K562 (cell line): ENCODE data around the gene SYNGR3. TPM values are rescaled to one million over a fixed set of nuclear protein-coding genes. Genes with fewer than 3 reads are reported as not detected.

Experiments
- ARID2 ChIP-seq: fragments of 450-650 bp; IDR thresholded peaks from 2 replicates; pipeline ENCODE4 v1.6.1; 2017; ENCODE audit warnings: antibody characterized with exemption, mild to moderate bottlenecking
- EP400 ChIP-seq: fragments of 450-650 bp; IDR thresholded peaks from 2 replicates; pipeline ENCODE4 v1.6.1; 2017; ENCODE audit warnings: antibody characterized with exemption, mild to moderate bottlenecking, moderate library complexity
- GATAD2B ChIP-seq: fragments of 450-650 bp; IDR thresholded peaks from 2 replicates; pipeline ENCODE4 v1.6.1; 2017; ENCODE audit warnings: mild to moderate bottlenecking, borderline replicate concordance
- LEF1 ChIP-seq: fragments of 450-650 bp; IDR thresholded peaks from 2 replicates; pipeline ENCODE4 v1.6.1; 2016; ENCODE audit warnings: mild to moderate bottlenecking
- MGA ChIP-seq: fragments of 450-650 bp; IDR thresholded peaks from 2 replicates; pipeline ENCODE4 v1.6.1; 2016; ENCODE audit warnings: mild to moderate bottlenecking, moderate library complexity
- MYNN ChIP-seq, 2 experiments: sonication (generic); formaldehyde crosslinking in 1 of 2; IDR thresholded peaks; 2 replicates each; pipeline versions ENCODE4 v1.5.0 to v1.6.1; 2016 to 2020; ENCODE audit warnings: antibody characterized with exemption in 1 of 2, missing genetic modification reagents in 1 of 2
- PHF8 ChIP-seq: fragments of 200-600 bp; sonication (generic); IDR thresholded peaks from 2 replicates; pipeline ENCODE4 v1.6.1; 2012; ENCODE audit warnings: mixed run types, mild to moderate bottlenecking, inconsistent platforms, low read length, moderate library complexity, borderline replicate concordance
- RBBP5 ChIP-seq: fragments of 200-600 bp; sonication (generic); IDR thresholded peaks from 2 replicates; pipeline ENCODE4 v1.6.1; 2012; ENCODE audit warnings: borderline replicate concordance, mild to moderate bottlenecking, low read length, control low read depth, inconsistent platforms; ENCODE audit not compliant: insufficient read depth, poor library complexity, severe bottlenecking
- SIN3A ChIP-seq, 2 experiments: fragments of 150-350 bp in 1 of 2; IDR thresholded peaks; 2 replicates each; pipeline ENCODE4 v1.6.1; 2011 to 2016; ENCODE audit warnings: borderline replicate concordance in 2 of 2, low read depth in 2 of 2, low read length in 2 of 2, mild to moderate bottlenecking in 2 of 2, moderate library complexity in 2 of 2; ENCODE audit not compliant: control insufficient read depth in 1 of 2
- ZHX1 ChIP-seq: fragments of 150-350 bp; conservative IDR thresholded peaks from 2 replicates; pipeline ENCODE4 v1.6.1; 2014; ENCODE audit warnings: low read length
- ZNF57 ChIP-seq: fragments of 450-650 bp; formaldehyde crosslinking; IDR thresholded peaks from 2 replicates; pipeline ENCODE4 v1.4.0; 2020; ENCODE audit warnings: mild to moderate bottlenecking, moderate library complexity
- polyA plus RNA-seq, 8 experiments: library from polyadenylated mRNA; depleted of rRNA in 4 of 8; stranded (reverse) in 5 of 8; unstranded in 3 of 8; fragments of >200 nt; fragmentation: Nextera tagmentation in 2 of 8; fragmentation: Illumina TruSeq in 1 of 8; extraction: Ambion mirVana in 2 of 8; extraction: Trizol in 1 of 8; gene quantifications; 2 replicates each; pipeline versions ENCODE4 v1.2.1 to v1.2.3, GENCODE V29; 2011 to 2014; ENCODE audit warnings: inconsistent platforms in 1 of 8, missing spikeins in 1 of 8
- total RNA-seq, 7 experiments: library from RNA; depleted of rRNA in 6 of 7; stranded (reverse); fragments of >200 nt in 6 of 7; fragmentation: Illumina TruSeq in 2 of 7; extraction: Trizol in 2 of 7; gene quantifications; 2 replicates each; pipeline versions ENCODE4 v1.2.1 to v1.2.3, GENCODE V29; 2011 to 2021; ENCODE audit warnings: low replicate concordance in 1 of 7

SYNGR3 gene
- total and polyA plus RNA-seq, 9 of the 15 experiments (the other 6 are each of a cell fraction or from before 2014, with no cell fraction given), result 3.7 to 69.2 (median 36.3) TPM

GRCh38 chr16:2027024-2028010 is 37.5 kb downstream of the SYNGR3 start (continued):
- TF ChIP-seq MGA (no peak), ARID2 (peak; percentile 95), GATAD2B (peak; percentile 63; the same call in 1 of the 2 replicates), EP400 (peak; percentile 50; the same call in 1 of the 2 replicates), SIN3A (IDR thresholded peaks at IDR 0.05; ENCODE audit: borderline replicate concordance in 2 of 2, control insufficient read depth in 1 of 2, low read depth in 2 of 2, low read length in 2 of 2) (peak; percentile 6 to 37; a peak in 1 of 4 replicates), ZHX1 (no peak), RBBP5 (peak; percentile 54), LEF1 (no peak), MYNN (IDR thresholded peaks at IDR 0.05) (0 out of 2 replicates have a peak, but pooled peaks have one; percentile 36), MYNN (CRISPR knock-in tag; IDR thresholded peaks at IDR 0.05) (no peak), PHF8 (peak; percentile 44; the same call in 1 of the 2 replicates), ZNF57 (CRISPR knock-in tag) (no peak)
